Neuron (in vitro differentiated cells): Measurements from ENCODE around the gene SFXN5.
"Not testable (repeated sequence)": the region's sequence is repeated elsewhere in the genome, so short reads cannot be mapped to it uniquely, and the experiment has no call there.

Experiments used
- H2AFZ ChIP-seq: one replicate; pipeline ENCODE4 v1.6.1; 2013; ENCODE audit warnings: low read depth, mild to moderate bottlenecking, inconsistent platforms, low read length, moderate library complexity
- H3K27me3 ChIP-seq: one replicate; pipeline ENCODE4 v1.6.1; 2013; ENCODE audit warnings: low read length; ENCODE audit not compliant: insufficient read depth
- H3K36me3 ChIP-seq: one replicate; pipeline ENCODE4 v1.6.1; 2013; ENCODE audit warnings: low read length; ENCODE audit not compliant: insufficient read depth
- H3K4me1 ChIP-seq: one replicate; pipeline ENCODE4 v1.6.1; 2013; ENCODE audit warnings: low read length; ENCODE audit not compliant: insufficient read depth
- H3K4me3 ChIP-seq: 2 replicates; pipeline ENCODE4 v1.5.1; 2013; ENCODE audit warnings: mild to moderate bottlenecking, low read length, moderate library complexity
- H3K9me3 ChIP-seq: one replicate; pipeline ENCODE4 v1.6.1; 2013; ENCODE audit warnings: low read length

Gene SFXN5, protein sequence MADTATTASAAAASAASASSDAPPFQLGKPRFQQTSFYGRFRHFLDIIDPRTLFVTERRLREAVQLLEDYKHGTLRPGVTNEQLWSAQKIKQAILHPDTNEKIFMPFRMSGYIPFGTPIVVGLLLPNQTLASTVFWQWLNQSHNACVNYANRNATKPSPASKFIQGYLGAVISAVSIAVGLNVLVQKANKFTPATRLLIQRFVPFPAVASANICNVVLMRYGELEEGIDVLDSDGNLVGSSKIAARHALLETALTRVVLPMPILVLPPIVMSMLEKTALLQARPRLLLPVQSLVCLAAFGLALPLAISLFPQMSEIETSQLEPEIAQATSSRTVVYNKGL

GRCh38 chr2:73071360-73072128 is at the start of gene SFXN5:
SFXN5 (minus strand) TSS chr2:73071712; CDS start chr2:73071705, 7 bp downstream.
- H2AFZ ChIP-seq: peak within 1 kb of the TSS; percentile 98
- no peaks in the 10 kb centered on the region for H3K27me3 ChIP-seq
- H3K36me3 ChIP-seq: peaks cover 2% of the 10 kb centered on the region
- H3K4me3 ChIP-seq: peak within 1 kb of the TSS; percentile 80
- H3K4me1 ChIP-seq: peaks cover 19% of the 10 kb centered on the region
- no peaks in the 10 kb centered on the region for H3K9me3 ChIP-seq

DNA sequence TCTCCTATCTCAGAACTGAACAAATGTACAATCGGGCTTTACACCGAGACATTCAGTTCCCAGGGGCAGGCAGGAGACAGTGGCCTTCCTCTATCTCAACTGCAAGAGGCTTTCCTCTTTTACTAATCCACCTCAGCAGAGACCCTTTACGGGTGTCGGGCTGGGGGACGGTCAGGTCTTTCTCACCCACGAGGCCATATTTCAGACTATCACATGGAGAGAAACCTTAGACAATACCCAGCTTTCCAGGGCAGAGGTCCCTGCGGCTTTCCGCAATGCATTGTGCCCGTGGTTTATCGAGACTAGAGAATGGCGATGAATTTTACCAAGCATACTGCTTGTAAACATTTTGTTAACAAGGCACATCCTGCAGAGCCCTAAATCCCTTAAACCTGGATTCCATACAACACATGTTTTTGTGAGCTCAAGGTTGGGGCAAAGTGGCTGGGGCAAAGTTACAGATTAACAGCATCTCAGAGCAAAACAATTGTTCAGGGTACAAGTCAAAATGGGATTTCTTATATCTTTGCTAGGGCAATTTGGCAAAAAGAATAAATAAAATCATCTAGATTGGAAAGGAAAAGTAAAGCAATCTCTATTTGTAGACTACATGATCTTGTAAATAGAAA is 48.2 kb upstream of the SFXN5 start:
- not testable (repeated sequence) for H3K4me1 ChIP-seq, H2AFZ ChIP-seq, H3K9me3 ChIP-seq, H3K27me3 ChIP-seq, H3K4me3 ChIP-seq, H3K36me3 ChIP-seq

DNA sequence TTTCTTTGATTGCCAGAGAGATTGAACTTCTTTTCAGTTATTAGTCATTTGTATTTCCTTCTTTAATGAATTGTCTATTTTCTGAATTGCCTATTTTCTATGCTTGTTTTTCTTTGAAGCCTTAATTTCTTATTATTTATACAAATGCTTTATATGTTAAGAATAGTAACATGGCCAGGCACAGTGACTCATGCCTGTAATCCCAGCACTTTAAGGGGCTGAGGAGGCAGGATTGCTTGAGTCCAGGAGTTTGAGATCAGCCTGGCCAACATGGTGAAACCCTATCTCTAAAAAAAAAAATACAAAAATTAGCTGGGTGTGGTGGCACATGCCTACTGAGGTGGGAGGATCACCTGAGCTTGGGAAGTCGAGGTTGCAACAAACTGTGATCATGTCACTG is 45.9 kb upstream of the SFXN5 start:
- Histone ChIP-seq H3K27me3 (peaks cover 3% of the 10 kb centered on the region), H2AFZ (no peak overlapping the region), H3K36me3 (no peaks in the 10 kb centered on the region), H3K4me3 (no peak overlapping the region), H3K9me3 (peaks cover 2% of the 10 kb centered on the region), H3K4me1 (no peaks in the 10 kb centered on the region)

GRCh38 chr2:73116182-73116960 is 44.9 kb upstream of the SFXN5 start:
- H2AFZ ChIP-seq: no peak overlapping the region
- H3K36me3 ChIP-seq: no peaks in the 10 kb centered on the region
- H3K4me1 ChIP-seq: peaks cover 4% of the 10 kb centered on the region
- no peak overlapping the region for H3K4me3 ChIP-seq
- peaks cover 3% of the 10 kb centered on the region for H3K27me3 ChIP-seq
- peaks cover 2% of the 10 kb centered on the region for H3K9me3 ChIP-seq

DNA sequence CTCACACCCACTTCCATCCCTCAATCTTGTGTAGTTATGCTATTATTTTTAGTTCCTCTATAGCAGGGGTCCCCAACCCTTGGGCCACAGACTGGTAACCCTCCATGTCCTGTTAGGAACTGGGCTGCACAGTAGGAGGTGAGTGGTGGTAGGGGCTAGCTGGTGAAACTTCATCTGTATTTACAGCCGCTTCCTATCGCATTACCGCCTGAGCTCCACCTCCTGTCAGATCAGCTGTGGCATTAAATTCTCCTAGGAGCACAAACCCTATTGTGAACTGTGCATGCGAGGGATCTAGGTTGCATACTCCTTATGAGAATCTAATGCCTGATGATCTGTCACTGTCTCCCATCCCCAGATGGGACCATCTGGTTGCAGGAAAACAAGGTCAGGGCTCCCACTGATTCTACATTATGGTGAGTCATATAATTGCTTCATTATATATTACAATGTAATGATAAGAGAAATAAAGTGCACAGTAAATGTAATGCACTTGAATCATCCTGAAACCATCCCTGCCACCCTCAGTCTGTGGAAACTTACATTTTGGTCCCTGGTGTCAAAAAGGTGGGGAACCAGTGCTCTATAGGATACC is 42.9 kb upstream of the SFXN5 start:
- Histone ChIP-seq H3K9me3 (peaks cover 2% of the 10 kb centered on the region), H3K4me3 (no peak overlapping the region), H3K36me3 (no peaks in the 10 kb centered on the region), H2AFZ (no peak overlapping the region), H3K27me3 (peaks cover 3% of the 10 kb centered on the region), H3K4me1 (peaks cover 10% of the 10 kb centered on the region)

- peak within 1 kb of the TSS; percentile 66 for H3K4me3 ChIP-seq
Measured at GRCh38 chr2:73112913-73113854, 41.7 kb upstream of the SFXN5 start, which contains the start of gene RAB11FIP5. RAB11FIP5 (minus strand) TSS chr2:73112948; CDS start chr2:73112777, 171 bp downstream.

GRCh38 chr2:73112026-73112912 is 40.8 kb upstream of the SFXN5 start:
- Histone ChIP-seq H3K36me3 (no peaks in the 10 kb centered on the region), H2AFZ (peak overlapping the region; percentile 97), H3K27me3 (peaks cover 3% of the 10 kb centered on the region), H3K4me3 (peak overlapping the region; percentile 66), H3K9me3 (peaks cover 2% of the 10 kb centered on the region), H3K4me1 (peaks cover 10% of the 10 kb centered on the region)

More at GRCh38 chr2:73112913-73113854, 41.7 kb upstream of the SFXN5 start, which contains the start of gene RAB11FIP5:
- H3K27me3 ChIP-seq: peaks cover 3% of the 10 kb centered on the region
- peak within 1 kb of the TSS; percentile 99 for H2AFZ ChIP-seq
- H3K4me1 ChIP-seq: peaks cover 10% of the 10 kb centered on the region
- H3K36me3 ChIP-seq: no peaks in the 10 kb centered on the region
- H3K9me3 ChIP-seq: peaks cover 2% of the 10 kb centered on the region

- no peaks in the 10 kb centered on the region for H3K36me3 ChIP-seq
- H3K4me1 ChIP-seq: peaks cover 10% of the 10 kb centered on the region
- H3K27me3 ChIP-seq: no peaks in the 10 kb centered on the region
- H2AFZ ChIP-seq: peak overlapping the region; percentile 97
- peaks cover 2% of the 10 kb centered on the region for H3K9me3 ChIP-seq
- H3K4me3 ChIP-seq: peak overlapping the region; percentile 66
Measured at GRCh38 chr2:73111073-73112025, 39.8 kb upstream of the SFXN5 start.

GRCh38 chr2:73110168-73111072 is 38.9 kb upstream of the SFXN5 start:
- no peak overlapping the region for H2AFZ ChIP-seq
- no peak overlapping the region for H3K4me3 ChIP-seq
- H3K36me3 ChIP-seq: no peaks in the 10 kb centered on the region
- H3K27me3 ChIP-seq: no peaks in the 10 kb centered on the region
- H3K9me3 ChIP-seq: peaks cover 2% of the 10 kb centered on the region
- peaks cover 10% of the 10 kb centered on the region for H3K4me1 ChIP-seq
